Mucosa of descending colon (tissue), 3 donors: Measurements from ENCODE around the gene KCNQ5. TPM values are rescaled to one million over a fixed set of nuclear protein-coding genes. Genes with fewer than 3 reads are reported as not detected.

Experiments
- ATAC-seq: fragments of 200-7000 bp; cut with Tn5 transposase; one replicate; pipeline ENCODE4 v1.9.1; 2020; ENCODE audit warnings: mild to moderate bottlenecking, moderate library complexity
- DNase-seq, 3 donors: peaks; one replicate each; pipeline ENCODE4 v3.0.0-alpha.2; 2020
- H3K36me3 ChIP-seq: fragments of 200-600 bp; one replicate; pipeline ENCODE4 v1.8.0; 2021; ENCODE audit warnings: low read depth, mild to moderate bottlenecking
- H3K4me1 ChIP-seq: fragments of 200-600 bp; one replicate; pipeline ENCODE4 v1.8.0; 2021; ENCODE audit warnings: low read depth, mild to moderate bottlenecking
- H3K4me3 ChIP-seq: fragments of 200-600 bp; one replicate; pipeline ENCODE4 v1.8.0; 2021; ENCODE audit warnings: mild to moderate bottlenecking
- H3K9me3 ChIP-seq: fragments of 200-600 bp; one replicate; pipeline ENCODE4 v1.8.0; 2021; ENCODE audit warnings: mild to moderate bottlenecking
- CTCF ChIP-seq: fragments of 200-600 bp; IDR thresholded peaks from one replicate; pipeline ENCODE4 v1.8.0; 2022; ENCODE audit warnings: antibody characterized with exemption, mild to moderate bottlenecking
- intact Hi-C, 2 donors: fragments of 100-400 bp; cut with DNase I in 1 of 2; cut with micrococcal nuclease in 1 of 2; formaldehyde crosslinking; loops; one replicate each; pipeline versions ENCODE4 v1.11.0 to v1.11.1; 2022; cut with DNase I, micrococcal nuclease
- total RNA-seq, 3 donors: library from RNA; stranded (reverse); fragmentation: NEBNext Ultra II Directional in 2 of 3; extraction: Animal tissue kit (Norgen Biotek cat#: 25700) in 2 of 3; gene quantifications; one replicate each; pipeline versions ENCODE4 v1.2.1 to v1.2.4, GENCODE V29; 2021 to 2023
- donor health status: DM: no; HTN: no; CAD: no; lungs with moderate emphysema.
- donor health status: DM: no; HTN: no; CAD: no.
- donor health status: DM: no; HTN: yes; CAD: no.

The KCNQ5 gene
- total RNA-seq, 3 donors from 2014 or later, result 0.14 to 2.3 (median 0.17) TPM

DNA sequence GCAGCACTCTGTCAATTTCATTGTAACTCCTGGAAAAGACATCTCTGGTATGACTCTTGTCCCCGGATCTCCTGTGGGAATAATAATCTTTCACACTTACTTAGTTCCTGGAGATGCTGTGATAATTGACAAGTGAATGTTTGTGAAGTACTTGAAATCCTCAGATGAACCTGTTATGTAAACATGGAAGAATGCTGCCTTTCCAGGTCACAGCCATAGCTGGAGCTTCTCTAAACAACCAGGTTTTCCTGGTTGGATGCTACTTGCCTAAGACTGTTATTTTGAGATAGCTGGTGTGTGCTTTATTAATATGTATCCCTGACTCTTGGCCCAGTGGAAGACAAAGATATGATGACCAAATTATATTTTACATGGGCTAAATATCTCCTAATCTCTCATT, 228.6 kb downstream of the KCNQ5 start:
- H3K4me1 ChIP-seq, result no peaks in the 10 kb centered on the region
- no peaks in the 10 kb centered on the region for H3K9me3 ChIP-seq
- DNase-seq (no peak), ATAC-seq (no peak)
- no peak for TF ChIP-seq CTCF
- H3K4me3 ChIP-seq, result no peak overlapping the region
- H3K36me3 ChIP-seq, result no peaks in the 10 kb centered on the region
- intact Hi-C loops, result no loop called here

GRCh38 chr6:72855471-72855870, 233.6 kb downstream of the KCNQ5 start:
- H3K4me1 ChIP-seq, result no peaks in the 10 kb centered on the region
- no peak for ATAC-seq
- H3K4me3 ChIP-seq, result no peak overlapping the region
- intact Hi-C loops, result no loop called here
- no peak for TF ChIP-seq CTCF
- H3K9me3 ChIP-seq, result no peaks in the 10 kb centered on the region
- no peaks in the 10 kb centered on the region for H3K36me3 ChIP-seq
- DNase-seq, result no peak

GRCh38 chr6:72856801-72857200, 234.9 kb downstream of the KCNQ5 start:
- Histone ChIP-seq H3K36me3 (no peaks in the 10 kb centered on the region), H3K4me3 (no peak overlapping the region), H3K9me3 (no peaks in the 10 kb centered on the region), H3K4me1 (no peaks in the 10 kb centered on the region)
- intact Hi-C loops, result no loop called here
- ATAC-seq (no peak), DNase-seq (no peak)
- TF ChIP-seq CTCF, result no peak

- TF ChIP-seq CTCF, result no peak
- no peak for ATAC-seq
- H3K9me3 ChIP-seq, result no peaks in the 10 kb centered on the region
- no peak overlapping the region for H3K4me3 ChIP-seq
- no peak for DNase-seq
- intact Hi-C loops, result no loop called here
- H3K4me1 ChIP-seq, result no peaks in the 10 kb centered on the region
- no peaks in the 10 kb centered on the region for H3K36me3 ChIP-seq
Measured at GRCh38 chr6:72857791-72858585, 236.1 kb downstream of the KCNQ5 start.

DNA sequence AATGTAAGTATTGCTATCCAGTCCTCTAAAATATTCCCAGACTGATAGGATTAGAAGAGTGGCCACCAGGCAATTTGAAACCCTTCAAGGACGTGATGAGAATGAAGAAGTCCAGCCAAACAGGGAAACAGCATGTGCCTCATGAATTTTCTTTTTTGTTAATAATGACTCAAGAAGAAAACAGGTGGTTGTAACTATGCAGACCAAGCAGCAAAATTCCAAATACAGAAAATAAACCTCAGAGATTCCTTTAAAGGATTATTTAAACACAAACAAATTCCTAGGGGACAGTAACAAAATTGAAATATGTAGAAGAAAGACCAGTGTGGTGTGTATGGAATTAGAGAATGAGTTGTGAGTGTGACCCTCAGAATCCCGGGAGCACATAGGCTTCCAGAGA, 239.2 kb downstream of the KCNQ5 start:
- intact Hi-C loops, result no loop called here
- no peak for ATAC-seq
- Histone ChIP-seq H3K4me3 (no peak overlapping the region), H3K4me1 (no peaks in the 10 kb centered on the region), H3K9me3 (no peaks in the 10 kb centered on the region), H3K36me3 (no peaks in the 10 kb centered on the region)
- no peak for TF ChIP-seq CTCF
- DNase-seq, result no peak
